Measurements from ENCODE around the gene EFCAB5. TPM values are rescaled to one million over a fixed set of nuclear protein-coding genes. Genes with fewer than 3 reads are reported as not detected.

Gene EFCAB5
- polyA plus RNA-seq, 1 donor (not counting 4 experiments of a cell fraction or from before 2014, with no cell fraction given) = 0.17 TPM

DNA sequence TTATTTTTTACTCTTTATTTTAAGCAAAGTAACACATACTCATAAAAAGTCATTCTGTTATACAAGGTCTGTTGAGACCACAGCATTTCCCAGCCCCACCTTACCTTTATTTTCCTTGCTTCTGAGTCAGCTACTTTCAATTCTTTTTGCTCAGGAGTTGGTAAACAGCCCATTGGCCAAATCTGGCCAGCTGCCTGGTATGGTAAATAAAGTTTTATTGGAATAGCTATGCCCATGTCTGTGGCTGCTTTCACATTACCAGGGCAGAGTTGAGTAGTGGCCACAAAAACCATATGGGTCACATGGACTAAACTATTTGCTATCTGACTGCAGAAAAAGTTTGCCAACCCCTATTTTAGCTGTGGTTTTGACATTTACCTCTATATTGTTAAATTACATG, 171.8 kb downstream of the EFCAB5 start:
- H3K4me2 ChIP-seq (ENCODE audit: control insufficient read depth, extremely low read depth, insufficient read depth, low read depth, low read length) = no peak overlapping the region
- DNase-seq (ENCODE audit: low read depth, low spot score) (no peak), FAIRE-seq (no peak)
- dilution Hi-C loops (cut with MboI; ENCODE audit: extremely low pct_ligation_motif_present, low sequenced_read_pairs) = no loop called here
- no peaks in the 10 kb centered on the region for H3K36me3 ChIP-seq (ENCODE audit: control insufficient read depth in 2 of 2, extremely low read depth in 1 of 2, insufficient read depth in 2 of 2, low read length in 2 of 2)
- no peaks in the 10 kb centered on the region for H3K27me3 ChIP-seq (ENCODE audit: control insufficient read depth, extremely low read depth, insufficient read depth, low read length)
- H4K20me1 ChIP-seq (ENCODE audit: control insufficient read depth, extremely low read depth, insufficient read depth, low read length) = no peaks in the 10 kb centered on the region
- peaks cover 4% of the 10 kb centered on the region for H3K4me1 ChIP-seq (ENCODE audit: control insufficient read depth, extremely low read depth, insufficient read depth, low read length)
- TF ChIP-seq, protein P1, sequence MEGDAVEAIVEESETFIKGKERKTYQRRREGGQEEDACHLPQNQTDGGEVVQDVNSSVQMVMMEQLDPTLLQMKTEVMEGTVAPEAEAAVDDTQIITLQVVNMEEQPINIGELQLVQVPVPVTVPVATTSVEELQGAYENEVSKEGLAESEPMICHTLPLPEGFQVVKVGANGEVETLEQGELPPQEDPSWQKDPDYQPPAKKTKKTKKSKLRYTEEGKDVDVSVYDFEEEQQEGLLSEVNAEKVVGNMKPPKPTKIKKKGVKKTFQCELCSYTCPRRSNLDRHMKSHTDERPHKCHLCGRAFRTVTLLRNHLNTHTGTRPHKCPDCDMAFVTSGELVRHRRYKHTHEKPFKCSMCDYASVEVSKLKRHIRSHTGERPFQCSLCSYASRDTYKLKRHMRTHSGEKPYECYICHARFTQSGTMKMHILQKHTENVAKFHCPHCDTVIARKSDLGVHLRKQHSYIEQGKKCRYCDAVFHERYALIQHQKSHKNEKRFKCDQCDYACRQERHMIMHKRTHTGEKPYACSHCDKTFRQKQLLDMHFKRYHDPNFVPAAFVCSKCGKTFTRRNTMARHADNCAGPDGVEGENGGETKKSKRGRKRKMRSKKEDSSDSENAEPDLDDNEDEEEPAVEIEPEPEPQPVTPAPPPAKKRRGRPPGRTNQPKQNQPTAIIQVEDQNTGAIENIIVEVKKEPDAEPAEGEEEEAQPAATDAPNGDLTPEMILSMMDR (optimal IDR thresholded peaks at IDR 0.05 in 1 of 3, IDR thresholded peaks at IDR 0.05 in 1 of 3, conservative IDR thresholded peaks at IDR 0.05 in 1 of 3; ENCODE audit: extremely low read depth in 1 of 3, insufficient read depth in 2 of 3, low read length in 3 of 3) = no peak
- no peak for TF ChIP-seq EZH2 (IDR thresholded peaks at IDR 0.05; ENCODE audit: low read length)
- no peak overlapping the region for H2AFZ ChIP-seq (ENCODE audit: control insufficient read depth, low read length)
- H3K9me3 ChIP-seq (ENCODE audit: control insufficient read depth, low read depth, low read length) = no peaks in the 10 kb centered on the region
- H3K9ac ChIP-seq (ENCODE audit: control insufficient read depth, extremely low read depth, insufficient read depth, low read length) = no peak overlapping the region
- no peak overlapping the region for H3K27ac ChIP-seq (ENCODE audit: control insufficient read depth, insufficient read depth, low read length)
- H3K79me2 ChIP-seq (ENCODE audit: control insufficient read depth, insufficient read depth, low read length) = peaks cover 16% of the 10 kb centered on the region
- no peaks in the 10 kb centered on the region for H3K9me1 ChIP-seq (ENCODE audit: control insufficient read depth, extremely low read depth, insufficient read depth, low read length)
- no peak overlapping the region for H3K4me3 ChIP-seq (ENCODE audit: control insufficient read depth in 2 of 3, extremely low read depth in 1 of 3, insufficient read depth in 2 of 3, low read depth in 1 of 3, low read length in 3 of 3)

DNA sequence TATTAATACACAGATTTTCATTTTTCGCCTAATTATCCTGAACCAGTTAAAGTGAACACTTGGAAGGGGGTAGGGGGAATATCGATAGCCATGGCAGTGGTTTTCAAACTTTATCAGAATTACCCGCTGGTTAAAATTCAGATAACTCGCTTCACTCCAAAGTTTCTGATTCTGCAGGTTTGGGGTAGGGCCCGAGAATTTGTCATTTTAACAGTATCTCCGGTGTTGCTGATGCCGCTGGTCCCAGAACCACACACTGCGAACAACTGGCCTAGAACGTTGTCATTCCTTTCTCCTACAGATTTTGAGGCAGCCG, 174.9 kb downstream of the EFCAB5 start:
- dilution Hi-C loops (cut with MboI; ENCODE audit: extremely low pct_ligation_motif_present, low sequenced_read_pairs) = no loop called here
- Histone ChIP-seq H3K9me3 (ENCODE audit: control insufficient read depth, low read depth, low read length) (no peaks in the 10 kb centered on the region), H3K9me1 (ENCODE audit: control insufficient read depth, extremely low read depth, insufficient read depth, low read length) (no peaks in the 10 kb centered on the region), H3K36me3 (ENCODE audit: control insufficient read depth in 2 of 2, extremely low read depth in 1 of 2, insufficient read depth in 2 of 2, low read length in 2 of 2) (peaks cover 0 to 4% of the 10 kb centered on the region in 2 experiments), H3K9ac (ENCODE audit: control insufficient read depth, extremely low read depth, insufficient read depth, low read length) (peak overlapping the region; percentile 99), H3K4me1 (ENCODE audit: control insufficient read depth, extremely low read depth, insufficient read depth, low read length) (peaks cover 7% of the 10 kb centered on the region), H3K79me2 (ENCODE audit: control insufficient read depth, insufficient read depth, low read length) (peaks cover 45% of the 10 kb centered on the region), H3K27me3 (ENCODE audit: control insufficient read depth, extremely low read depth, insufficient read depth, low read length) (no peaks in the 10 kb centered on the region), H3K4me2 (ENCODE audit: control insufficient read depth, extremely low read depth, insufficient read depth, low read depth, low read length) (peak overlapping the region; percentile 88), H3K27ac (ENCODE audit: control insufficient read depth, insufficient read depth, low read length) (peak overlapping the region; percentile 100), H2AFZ (ENCODE audit: control insufficient read depth, low read length) (peak overlapping the region; percentile 89), H4K20me1 (ENCODE audit: control insufficient read depth, extremely low read depth, insufficient read depth, low read length) (no peaks in the 10 kb centered on the region), H3K4me3 (ENCODE audit: control insufficient read depth in 2 of 3, extremely low read depth in 1 of 3, insufficient read depth in 2 of 3, low read depth in 1 of 3, low read length in 3 of 3) (peak overlapping the region; percentile 63 to 97 (median 96))
- TF ChIP-seq, protein P1 (optimal IDR thresholded peaks at IDR 0.05 in 1 of 3, IDR thresholded peaks at IDR 0.05 in 1 of 3, conservative IDR thresholded peaks at IDR 0.05 in 1 of 3; ENCODE audit: extremely low read depth in 1 of 3, insufficient read depth in 2 of 3, low read length in 3 of 3) = no peak
- TF ChIP-seq EZH2 (IDR thresholded peaks at IDR 0.05; ENCODE audit: low read length) = no peak
- DNase-seq (ENCODE audit: low read depth, low spot score) (no peak), FAIRE-seq (no peak)

Measured in keratinocyte (primary cell).